K562 (cell line): ENCODE results near the gene GCK. TPM values are rescaled to one million over a fixed set of nuclear protein-coding genes. Genes with fewer than 3 reads are reported as not detected.

ENCODE experiments used
- CBX5 ChIP-seq: IDR thresholded peaks from 2 replicates; pipeline ENCODE4 v1.6.1; 2014; ENCODE audit warnings: low read depth, borderline replicate concordance
- CHD2 ChIP-seq: IDR thresholded peaks from 2 replicates; pipeline ENCODE4 v1.6.1; 2011; ENCODE audit warnings: low read depth, low read length
- CREB5 ChIP-seq: fragments of 250-450 bp; sonication (Bioruptor Pico); IDR thresholded peaks from 2 replicates; pipeline ENCODE4 v1.5.0; 2020; ENCODE audit warnings: mild to moderate bottlenecking
- ELF2 ChIP-seq: fragments of 250-450 bp; sonication (Bioruptor Pico); IDR thresholded peaks from 2 replicates; pipeline ENCODE4 v1.5.0; 2021; ENCODE audit warnings: mild to moderate bottlenecking
- GTF2A2 ChIP-seq: IDR thresholded peaks from 2 replicates; pipeline ENCODE4 v1.6.1; 2016; ENCODE audit warnings: mild to moderate bottlenecking, missing genetic modification characterization, missing compliant biosample characterization
- HLTF ChIP-seq: fragments of 450-650 bp; IDR thresholded peaks from 2 replicates; pipeline ENCODE4 v1.6.1; 2016
- IRF9 ChIP-seq: fragments of 450-650 bp; IDR thresholded peaks from 2 replicates; pipeline ENCODE4 v1.6.1; 2016; ENCODE audit warnings: missing biosample characterization, missing genetic modification characterization
- KAT7 ChIP-seq: sonication (generic); formaldehyde crosslinking; IDR thresholded peaks from 2 replicates; pipeline ENCODE4 v1.8.0; 2022; ENCODE audit warnings: missing genetic modification reagents, mild to moderate bottlenecking, borderline replicate concordance
- MECOM ChIP-seq: fragments of 250-450 bp; sonication (Bioruptor Pico); IDR thresholded peaks from 2 replicates; pipeline ENCODE4 v1.8.0; 2022; ENCODE audit warnings: inconsistent platforms
- MLLT1 ChIP-seq, 2 experiments: fragments of 450-650 bp; IDR thresholded peaks; 2 replicates each; pipeline ENCODE4 v1.6.1; 2016
- POLR2G ChIP-seq: fragments of 200-400 bp; formaldehyde crosslinking; IDR thresholded peaks from 2 replicates; pipeline ENCODE4 v1.6.1; 2017; ENCODE audit warnings: low read depth, mild to moderate bottlenecking, antibody characterized with exemption, low read length, moderate library complexity
- PRPF4 ChIP-seq: fragments of 200-400 bp; formaldehyde crosslinking; IDR thresholded peaks from one replicate; pipeline ENCODE4 v1.6.1; 2017; ENCODE audit warnings: low read length, low read depth, mild to moderate bottlenecking; ENCODE audit not compliant: insufficient read depth, poor library complexity, severe bottlenecking
- RBM15 ChIP-seq: fragments of 200-400 bp; formaldehyde crosslinking; IDR thresholded peaks from 2 replicates; pipeline ENCODE4 v1.6.1; 2018; ENCODE audit warnings: mild to moderate bottlenecking, low read length, moderate library complexity; ENCODE audit not compliant: insufficient read depth
- RUNX1 ChIP-seq: sonication (generic); IDR thresholded peaks from 2 replicates; pipeline ENCODE4 v1.6.1; 2016; ENCODE audit warnings: antibody characterized with exemption, low read depth
- SIN3B ChIP-seq: fragments of 450-650 bp; IDR thresholded peaks from 2 replicates; pipeline ENCODE4 v1.6.1; 2017; ENCODE audit warnings: low read depth, mild to moderate bottlenecking, moderate library complexity
- SIRT6 ChIP-seq: IDR thresholded peaks from one replicate; pipeline ENCODE4 v1.6.1; 2012; ENCODE audit warnings: low read depth, mild to moderate bottlenecking, control low read depth, inconsistent platforms, low read length, moderate library complexity
- SP2 ChIP-seq: IDR thresholded peaks from 2 replicates; pipeline ENCODE4 v1.6.1; 2011; ENCODE audit warnings: mild to moderate bottlenecking, low read depth, low read length, moderate library complexity; ENCODE audit not compliant: poor library complexity, severe bottlenecking; ENCODE audit errors: extremely low read depth
- ZBTB33 ChIP-seq: sonication (generic); formaldehyde crosslinking; IDR thresholded peaks from 2 replicates; pipeline ENCODE4 v1.8.1; 2023; ENCODE audit warnings: mild to moderate bottlenecking, missing genetic modification reagents
- ZFP30 ChIP-seq: fragments of 250-450 bp; sonication (Bioruptor Pico); IDR thresholded peaks from 2 replicates; pipeline ENCODE4 v1.8.0; 2022; ENCODE audit warnings: moderate library complexity, mild to moderate bottlenecking, inconsistent platforms, borderline replicate concordance
- ZNF133 ChIP-seq: fragments of 250-450 bp; sonication (Bioruptor Pico); IDR thresholded peaks from 2 replicates; pipeline ENCODE4 v1.4.0; 2020; ENCODE audit warnings: mild to moderate bottlenecking
- ZNF354B ChIP-seq: fragments of 250-450 bp; sonication (Bioruptor Pico); IDR thresholded peaks from 2 replicates; pipeline ENCODE4 v1.4.0; 2020
- ZNF586 ChIP-seq: fragments of 450-650 bp; formaldehyde crosslinking; conservative IDR thresholded peaks from 2 replicates; pipeline ENCODE4 v1.4.0; 2020; ENCODE audit warnings: mild to moderate bottlenecking, moderate library complexity
- ZNF766 ChIP-seq: fragments of 200-800 bp; sonication (Bioruptor generic); conservative IDR thresholded peaks from 2 replicates; pipeline ENCODE4 v1.6.1; 2016; ENCODE audit warnings: missing genetic modification characterization, missing compliant biosample characterization
- polyA plus RNA-seq, 8 experiments: library from polyadenylated mRNA; depleted of rRNA in 4 of 8; stranded (reverse) in 5 of 8; unstranded in 3 of 8; fragments of >200 nt; fragmentation: Nextera tagmentation in 2 of 8; fragmentation: Illumina TruSeq in 1 of 8; extraction: Ambion mirVana in 2 of 8; extraction: Trizol in 1 of 8; gene quantifications; 2 replicates each; pipeline versions ENCODE4 v1.2.1 to v1.2.3, GENCODE V29; 2011 to 2014; ENCODE audit warnings: inconsistent platforms in 1 of 8, missing spikeins in 1 of 8
- total RNA-seq, 7 experiments: library from RNA; depleted of rRNA in 6 of 7; stranded (reverse); fragments of >200 nt in 6 of 7; fragmentation: Illumina TruSeq in 2 of 7; extraction: Trizol in 2 of 7; gene quantifications; 2 replicates each; pipeline versions ENCODE4 v1.2.1 to v1.2.3, GENCODE V29; 2011 to 2021; ENCODE audit warnings: low replicate concordance in 1 of 7

GCK gene
- total and polyA plus RNA-seq, 9 of the 15 experiments (the other 6 are each of a cell fraction or from before 2014, with no cell fraction given): 0.11 to 0.55 (median 0.16) TPM; not detected in 3

- TF ChIP-seq MLLT1 (IDR thresholded peaks at IDR 0.05): no peak
- no peak for TF ChIP-seq RUNX1
- no peak for TF ChIP-seq ZFP30 (CRISPR knock-in tag)
- no peak for TF ChIP-seq PRPF4
- TF ChIP-seq ZNF133 (CRISPR knock-in tag): no peak
- no peak for TF ChIP-seq CBX5
- no peak for TF ChIP-seq SP2
- TF ChIP-seq ELF2: peak; percentile 83
- no peak for TF ChIP-seq CREB5 (CRISPR knock-in tag)
- TF ChIP-seq MECOM (CRISPR knock-in tag): no peak
- peak; percentile 71; the same call in 1 of the 2 replicates for TF ChIP-seq SIN3B
- no peak for TF ChIP-seq ZNF586
- no peak for TF ChIP-seq CHD2
- TF ChIP-seq GTF2A2: no peak
- no peak for TF ChIP-seq HLTF
- TF ChIP-seq KAT7: no peak
- TF ChIP-seq ZBTB33 (CRISPR knock-in tag): no peak
- TF ChIP-seq ZNF766: peak; percentile 37
- peak; percentile 95 for TF ChIP-seq POLR2G
- no peak for TF ChIP-seq RBM15
- TF ChIP-seq ZNF354B: no peak
- no peak for TF ChIP-seq SIRT6
- no peak for TF ChIP-seq IRF9
These were observed 11.6 kb upstream of the GCK start, which contains the start of gene YKT6 (continued) for GRCh38 chr7:44200699-44201461.
